Gastroesophageal sphincter (tissue), 3 donors: Measurements from ENCODE around the gene PTPRC.

Experiments used
- POLR2A ChIP-seq, 2 donors: fragments of 450-650 bp; IDR thresholded peaks; one replicate each; pipeline ENCODE4 v1.6.1; 2017; ENCODE audit warnings: antibody characterized with exemption in 2 of 2, mild to moderate bottlenecking in 2 of 2, moderate library complexity in 1 of 2
- TF ChIP-seq, protein P1 (sequence below), 4 experiments: fragments of 200-600 bp in 2 of 4; fragments of 450-650 bp in 2 of 4; sonication (generic) in 1 of 4; IDR thresholded peaks; one replicate each; pipeline ENCODE4 v1.5.1; 2017 to 2019; ENCODE audit warnings: antibody characterized with exemption in 4 of 4, mild to moderate bottlenecking in 2 of 4, moderate library complexity in 2 of 4

GRCh38 chr1:198755715-198756114 lies 116.9 kb downstream of the PTPRC start:
- TF ChIP-seq, protein P1, sequence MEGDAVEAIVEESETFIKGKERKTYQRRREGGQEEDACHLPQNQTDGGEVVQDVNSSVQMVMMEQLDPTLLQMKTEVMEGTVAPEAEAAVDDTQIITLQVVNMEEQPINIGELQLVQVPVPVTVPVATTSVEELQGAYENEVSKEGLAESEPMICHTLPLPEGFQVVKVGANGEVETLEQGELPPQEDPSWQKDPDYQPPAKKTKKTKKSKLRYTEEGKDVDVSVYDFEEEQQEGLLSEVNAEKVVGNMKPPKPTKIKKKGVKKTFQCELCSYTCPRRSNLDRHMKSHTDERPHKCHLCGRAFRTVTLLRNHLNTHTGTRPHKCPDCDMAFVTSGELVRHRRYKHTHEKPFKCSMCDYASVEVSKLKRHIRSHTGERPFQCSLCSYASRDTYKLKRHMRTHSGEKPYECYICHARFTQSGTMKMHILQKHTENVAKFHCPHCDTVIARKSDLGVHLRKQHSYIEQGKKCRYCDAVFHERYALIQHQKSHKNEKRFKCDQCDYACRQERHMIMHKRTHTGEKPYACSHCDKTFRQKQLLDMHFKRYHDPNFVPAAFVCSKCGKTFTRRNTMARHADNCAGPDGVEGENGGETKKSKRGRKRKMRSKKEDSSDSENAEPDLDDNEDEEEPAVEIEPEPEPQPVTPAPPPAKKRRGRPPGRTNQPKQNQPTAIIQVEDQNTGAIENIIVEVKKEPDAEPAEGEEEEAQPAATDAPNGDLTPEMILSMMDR (IDR thresholded peaks at IDR 0.05), result no peak
- no peak for TF ChIP-seq POLR2A (IDR thresholded peaks at IDR 0.05)
